ENCODE measurements around the gene CCDC60. TPM values are rescaled to one million over a fixed set of nuclear protein-coding genes. Genes with fewer than 3 reads are reported as not detected.

The CCDC60 gene
- total and polyA plus RNA-seq, 2 of the 13 experiments (the other 11 are each of a cell fraction or from before 2014, with no cell fraction given), result not detected

GRCh38 chr12:119296535-119296934 is 38.0 kb upstream of the CCDC60 start:
- no peaks in the 10 kb centered on the region for H4K20me1 ChIP-seq (ENCODE audit: insufficient read depth, low read length)
- WGBS (ENCODE audit: low lambda C conversion rate), result 30% methylated on average over 2 of the region's 2 CpGs
- DNase-seq (ENCODE audit: low spot score), result no peak
- no peak for ATAC-seq
- no peak overlapping the region for H3K27ac ChIP-seq (ENCODE audit: extremely low read length, insufficient read depth, low read length)
- H3K9ac ChIP-seq (ENCODE audit: insufficient read depth, low read depth, low read length), result no peak overlapping the region
- peaks cover 0 to 5% of the 10 kb centered on the region in 2 experiments; a peak in 1 of 5 replicates for H3K27me3 ChIP-seq (ENCODE audit: control insufficient read depth in 1 of 2, insufficient read depth in 2 of 2, low read length in 2 of 2)
- FAIRE-seq, result no peak
- no peak overlapping the region for H3K4me3 ChIP-seq (replicated peaks in 1 of 3; ENCODE audit: insufficient read depth in 1 of 3, low read depth in 2 of 3, low read length in 3 of 3)
- no peaks in the 10 kb centered on the region for H3K9me3 ChIP-seq (ENCODE audit: low read length)
- POLR2A ChIA-PET, result no interaction called here
- in situ Hi-C loops (cut with HindIII; ENCODE audit: extremely low pct_ligation_motif_present, low pct_unique_long_range_greater_than_20kb), result no loop called here
- no peaks in the 10 kb centered on the region for H3K4me1 ChIP-seq (ENCODE audit: insufficient read depth, low read length)
- H2AFZ ChIP-seq (ENCODE audit: low read length), result no peak overlapping the region
- no peak for TF ChIP-seq RFX1 (IDR thresholded peaks at IDR 0.05)
- TF ChIP-seq ONECUT2 (CRISPR knock-in tag; IDR thresholded peaks at IDR 0.05), result no peak
- no peak for TF ChIP-seq HMG20B (CRISPR knock-in tag; conservative IDR thresholded peaks at IDR 0.05)
- TF ChIP-seq ATF1 (CRISPR knock-in tag; IDR thresholded peaks at IDR 0.05), result no peak
- no peak for TF ChIP-seq MYPOP (CRISPR knock-in tag; IDR thresholded peaks at IDR 0.05)
- TF ChIP-seq MXI1 (IDR thresholded peaks at IDR 0.05; ENCODE audit: borderline replicate concordance, low read depth, low read length), result no peak
- no peak for TF ChIP-seq MTERF4 (CRISPR knock-in tag; IDR thresholded peaks at IDR 0.05)
- TF ChIP-seq PPARG (CRISPR knock-in tag; conservative IDR thresholded peaks at IDR 0.05), result no peak
- no peak for TF ChIP-seq ZBTB7B (CRISPR knock-in tag; IDR thresholded peaks at IDR 0.05)
- no peak for TF ChIP-seq ZNF790 (CRISPR knock-in tag; IDR thresholded peaks at IDR 0.05; ENCODE audit: borderline replicate concordance)
- TF ChIP-seq XRCC5 (optimal IDR thresholded peaks at IDR 0.05; ENCODE audit: low read length), result no peak
- TF ChIP-seq HOXA5 (CRISPR knock-in tag; IDR thresholded peaks at IDR 0.05), result no peak
- TF ChIP-seq ZNF484 (CRISPR knock-in tag; IDR thresholded peaks at IDR 0.05; ENCODE audit: borderline replicate concordance, low read depth), result no peak
- H3K4me2 ChIP-seq (ENCODE audit: low read depth, low read length), result no peak overlapping the region
- CTCF ChIA-PET (ENCODE audit: low intra/inter-chr PET ratio, low total read pairs), result no interaction called here
- H3K79me2 ChIP-seq (ENCODE audit: insufficient read depth, low read length), result no peaks in the 10 kb centered on the region
- BruUV-seq (replicated peaks), result no TSS peak
- H3K36me3 ChIP-seq (replicated peaks in 1 of 2; ENCODE audit: control insufficient read depth in 1 of 2, insufficient read depth in 2 of 2, low read length in 2 of 2), result no peaks in the 10 kb centered on the region
- intact Hi-C loops (cut with micrococcal nuclease; ENCODE audit: unreplicated experiment), result no loop called here
